WTC11 (cell line): ENCODE data around the gene C5orf15. TPM values are rescaled to one million over a fixed set of nuclear protein-coding genes. Genes with fewer than 3 reads are reported as not detected.

ENCODE experiments used
- CREM ChIP-seq: sonication (generic); formaldehyde crosslinking; IDR thresholded peaks from 2 replicates; pipeline ENCODE4 v1.8.1; 2022; ENCODE audit warnings: mild to moderate bottlenecking, missing genetic modification reagents, moderate library complexity
- FOXK1 ChIP-seq: sonication (generic); formaldehyde crosslinking; IDR thresholded peaks from 2 replicates; pipeline ENCODE4 v1.8.0; 2022; ENCODE audit warnings: mild to moderate bottlenecking, moderate library complexity, missing genetic modification reagents
- FOXP1 ChIP-seq: sonication (generic); formaldehyde crosslinking; IDR thresholded peaks from 2 replicates; pipeline ENCODE4 v1.8.0; 2022; ENCODE audit warnings: missing genetic modification reagents, mild to moderate bottlenecking, moderate library complexity, borderline replicate concordance
- GRHL2 ChIP-seq: fragments of 250-450 bp; sonication (Bioruptor Pico); IDR thresholded peaks from 2 replicates; pipeline ENCODE4 v1.8.0; 2022; ENCODE audit warnings: mild to moderate bottlenecking, moderate library complexity; ENCODE audit not compliant: insufficient replicate concordance, severe bottlenecking
- IRF2 ChIP-seq: sonication (generic); formaldehyde crosslinking; IDR thresholded peaks from 2 replicates; pipeline ENCODE4 v1.8.0; 2022; ENCODE audit warnings: low read depth, missing genetic modification reagents, borderline replicate concordance
- MXD4 ChIP-seq: fragments of 250-450 bp; sonication (Bioruptor Pico); IDR thresholded peaks from 2 replicates; pipeline ENCODE4 v1.8.0; 2021; ENCODE audit warnings: mild to moderate bottlenecking, moderate library complexity, borderline replicate concordance
- MYBL2 ChIP-seq: sonication (generic); formaldehyde crosslinking; IDR thresholded peaks from 2 replicates; pipeline ENCODE4 v1.8.1; 2023; ENCODE audit warnings: mild to moderate bottlenecking, moderate library complexity, missing genetic modification reagents
- NR1H2 ChIP-seq: sonication (generic); formaldehyde crosslinking; IDR thresholded peaks from 2 replicates; pipeline ENCODE4 v1.9.0; 2021; ENCODE audit warnings: mild to moderate bottlenecking, moderate library complexity, missing genetic modification reagents
- NR3C1 ChIP-seq: sonication (generic); formaldehyde crosslinking; conservative IDR thresholded peaks from 2 replicates; pipeline ENCODE4 v1.8.1; 2023; ENCODE audit warnings: low read depth, mild to moderate bottlenecking, missing genetic modification reagents
- PRRX2 ChIP-seq: fragments of 250-450 bp; sonication (Bioruptor Pico); IDR thresholded peaks from 2 replicates; pipeline ENCODE4 v1.8.0; 2021; ENCODE audit warnings: mild to moderate bottlenecking
- SMAD4 ChIP-seq: sonication (generic); formaldehyde crosslinking; IDR thresholded peaks from 2 replicates; pipeline ENCODE4 v1.8.0; 2022; ENCODE audit warnings: mild to moderate bottlenecking, missing genetic modification reagents
- SOX15 ChIP-seq: fragments of 250-450 bp; sonication (Bioruptor Pico); IDR thresholded peaks from 2 replicates; pipeline ENCODE4 v1.9.0; 2021; ENCODE audit warnings: mild to moderate bottlenecking
- SP1 ChIP-seq: sonication (generic); formaldehyde crosslinking; conservative IDR thresholded peaks from 2 replicates; pipeline ENCODE4 v1.8.1; 2022; ENCODE audit warnings: missing genetic modification reagents
- TEAD4 ChIP-seq: sonication (generic); formaldehyde crosslinking; IDR thresholded peaks from 2 replicates; pipeline ENCODE4 v1.8.0; 2022; ENCODE audit warnings: mild to moderate bottlenecking, missing genetic modification reagents
- TP53 ChIP-seq: sonication (generic); formaldehyde crosslinking; IDR thresholded peaks from 2 replicates; pipeline ENCODE4 v1.8.1; 2023; ENCODE audit warnings: mild to moderate bottlenecking, missing genetic modification reagents
- ZNF121 ChIP-seq: sonication (generic); formaldehyde crosslinking; IDR thresholded peaks from 2 replicates; pipeline ENCODE4 v1.8.0; 2023; ENCODE audit warnings: missing genetic modification reagents
- ZNF317 ChIP-seq: sonication (generic); formaldehyde crosslinking; IDR thresholded peaks from 2 replicates; pipeline ENCODE4 v1.8.1; 2023; ENCODE audit warnings: low read depth, mild to moderate bottlenecking, moderate library complexity, missing genetic modification reagents, borderline replicate concordance
- total RNA-seq: library from RNA; stranded (reverse); gene quantifications from 3 replicates; pipeline ENCODE4 v1.2.3, GENCODE V29; 2021
- TF ChIP-seq, protein P1 (sequence below): sonication (generic); formaldehyde crosslinking; IDR thresholded peaks from 2 replicates; pipeline ENCODE4 v1.8.0; 2022; ENCODE audit warnings: mild to moderate bottlenecking, missing genetic modification reagents
- TF ChIP-seq, protein P2 (sequence below): sonication (generic); formaldehyde crosslinking; IDR thresholded peaks from 2 replicates; pipeline ENCODE4 v1.8.0; 2022; ENCODE audit warnings: mild to moderate bottlenecking, missing genetic modification reagents
- TF ChIP-seq, protein P3 (sequence below): fragments of 250-450 bp; sonication (Bioruptor Pico); IDR thresholded peaks from 2 replicates; pipeline ENCODE4 v1.8.0; 2021; ENCODE audit warnings: mild to moderate bottlenecking
- TF ChIP-seq, protein P4 (sequence below): fragments of 200-600 bp; IDR thresholded peaks from 2 replicates; pipeline ENCODE4 v1.8.0; 2022; ENCODE audit warnings: antibody characterized with exemption
- TF ChIP-seq, protein P5 (sequence below): sonication (generic); formaldehyde crosslinking; IDR thresholded peaks from 2 replicates; pipeline ENCODE4 v1.8.1; 2022; ENCODE audit warnings: missing genetic modification reagents, borderline replicate concordance
- TF ChIP-seq, protein P6 (sequence below): sonication (generic); formaldehyde crosslinking; IDR thresholded peaks from 2 replicates; pipeline ENCODE4 v1.8.1; 2023; ENCODE audit warnings: mild to moderate bottlenecking, missing genetic modification reagents, borderline replicate concordance
- TF ChIP-seq, protein P7 (sequence below): fragments of 250-450 bp; sonication (Bioruptor Pico); IDR thresholded peaks from 2 replicates; pipeline ENCODE4 v1.9.0; 2021; ENCODE audit warnings: moderate library complexity, mild to moderate bottlenecking, inconsistent platforms, borderline replicate concordance
- TF ChIP-seq, protein P8 (sequence below): sonication (generic); formaldehyde crosslinking; IDR thresholded peaks from 2 replicates; pipeline ENCODE4 v1.8.0; 2023; ENCODE audit warnings: missing genetic modification reagents
- TF ChIP-seq, protein P9 (sequence below): sonication (generic); formaldehyde crosslinking; IDR thresholded peaks from 2 replicates; pipeline ENCODE4 v1.8.0; 2022; ENCODE audit warnings: mild to moderate bottlenecking, missing genetic modification reagents

C5orf15 gene
- total RNA-seq, 1 experiment from 2014 or later, result 32.7 TPM

DNA sequence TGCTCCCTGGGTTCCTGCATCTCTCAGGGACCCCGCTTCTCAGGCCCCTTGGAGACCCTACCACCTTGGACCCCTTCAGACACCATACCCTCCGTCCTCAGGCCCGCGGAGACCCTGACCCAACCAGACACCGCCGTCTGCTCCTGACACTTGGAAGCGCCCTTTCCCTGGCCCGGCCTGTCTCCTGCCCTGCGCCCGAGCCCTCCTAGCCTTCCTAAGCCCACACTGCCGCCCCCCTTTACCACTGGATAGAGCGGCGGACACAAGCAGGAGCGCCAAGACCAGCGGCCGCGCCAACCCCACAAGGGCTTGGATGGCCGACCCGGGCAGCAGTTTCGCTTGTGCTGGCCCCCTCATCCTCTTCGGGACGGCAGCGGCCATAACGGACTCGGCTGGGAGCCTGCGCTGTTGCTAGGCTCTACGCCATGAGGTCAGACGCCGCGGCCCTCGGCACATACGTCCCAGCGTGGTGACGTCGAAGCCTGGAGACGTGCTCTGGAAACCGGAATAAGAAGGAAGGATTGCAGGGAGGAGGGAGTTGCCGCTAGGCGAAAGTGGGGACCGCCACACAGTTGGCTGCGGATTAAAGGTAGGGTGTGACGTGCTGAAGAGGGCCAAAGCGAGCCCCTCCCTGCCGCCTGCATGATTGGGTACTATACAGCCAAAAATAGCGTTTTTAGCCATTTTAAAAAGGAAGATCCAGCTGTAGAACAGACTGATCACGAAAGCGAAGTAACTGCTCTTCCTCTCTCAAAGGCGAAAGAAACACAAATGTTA lies at the start of gene C5orf15 (continued):
- TF ChIP-seq, protein P1, sequence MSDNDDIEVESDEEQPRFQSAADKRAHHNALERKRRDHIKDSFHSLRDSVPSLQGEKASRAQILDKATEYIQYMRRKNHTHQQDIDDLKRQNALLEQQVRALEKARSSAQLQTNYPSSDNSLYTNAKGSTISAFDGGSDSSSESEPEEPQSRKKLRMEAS, result peak; percentile 92
- TF ChIP-seq, protein P2, sequence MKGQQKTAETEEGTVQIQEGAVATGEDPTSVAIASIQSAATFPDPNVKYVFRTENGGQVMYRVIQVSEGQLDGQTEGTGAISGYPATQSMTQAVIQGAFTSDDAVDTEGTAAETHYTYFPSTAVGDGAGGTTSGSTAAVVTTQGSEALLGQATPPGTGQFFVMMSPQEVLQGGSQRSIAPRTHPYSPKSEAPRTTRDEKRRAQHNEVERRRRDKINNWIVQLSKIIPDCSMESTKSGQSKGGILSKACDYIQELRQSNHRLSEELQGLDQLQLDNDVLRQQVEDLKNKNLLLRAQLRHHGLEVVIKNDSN (CRISPR knock-in tag), result peak; percentile 62; the same call in 1 of the 2 replicates
- TF ChIP-seq SOX15 (CRISPR knock-in tag), result no peak
- TF ChIP-seq, protein P3, sequence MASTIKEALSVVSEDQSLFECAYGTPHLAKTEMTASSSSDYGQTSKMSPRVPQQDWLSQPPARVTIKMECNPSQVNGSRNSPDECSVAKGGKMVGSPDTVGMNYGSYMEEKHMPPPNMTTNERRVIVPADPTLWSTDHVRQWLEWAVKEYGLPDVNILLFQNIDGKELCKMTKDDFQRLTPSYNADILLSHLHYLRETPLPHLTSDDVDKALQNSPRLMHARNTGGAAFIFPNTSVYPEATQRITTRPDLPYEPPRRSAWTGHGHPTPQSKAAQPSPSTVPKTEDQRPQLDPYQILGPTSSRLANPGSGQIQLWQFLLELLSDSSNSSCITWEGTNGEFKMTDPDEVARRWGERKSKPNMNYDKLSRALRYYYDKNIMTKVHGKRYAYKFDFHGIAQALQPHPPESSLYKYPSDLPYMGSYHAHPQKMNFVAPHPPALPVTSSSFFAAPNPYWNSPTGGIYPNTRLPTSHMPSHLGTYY (CRISPR knock-in tag), result no peak
- TF ChIP-seq, protein P4, sequence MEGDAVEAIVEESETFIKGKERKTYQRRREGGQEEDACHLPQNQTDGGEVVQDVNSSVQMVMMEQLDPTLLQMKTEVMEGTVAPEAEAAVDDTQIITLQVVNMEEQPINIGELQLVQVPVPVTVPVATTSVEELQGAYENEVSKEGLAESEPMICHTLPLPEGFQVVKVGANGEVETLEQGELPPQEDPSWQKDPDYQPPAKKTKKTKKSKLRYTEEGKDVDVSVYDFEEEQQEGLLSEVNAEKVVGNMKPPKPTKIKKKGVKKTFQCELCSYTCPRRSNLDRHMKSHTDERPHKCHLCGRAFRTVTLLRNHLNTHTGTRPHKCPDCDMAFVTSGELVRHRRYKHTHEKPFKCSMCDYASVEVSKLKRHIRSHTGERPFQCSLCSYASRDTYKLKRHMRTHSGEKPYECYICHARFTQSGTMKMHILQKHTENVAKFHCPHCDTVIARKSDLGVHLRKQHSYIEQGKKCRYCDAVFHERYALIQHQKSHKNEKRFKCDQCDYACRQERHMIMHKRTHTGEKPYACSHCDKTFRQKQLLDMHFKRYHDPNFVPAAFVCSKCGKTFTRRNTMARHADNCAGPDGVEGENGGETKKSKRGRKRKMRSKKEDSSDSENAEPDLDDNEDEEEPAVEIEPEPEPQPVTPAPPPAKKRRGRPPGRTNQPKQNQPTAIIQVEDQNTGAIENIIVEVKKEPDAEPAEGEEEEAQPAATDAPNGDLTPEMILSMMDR, result no peak
- TF ChIP-seq TEAD4 (CRISPR knock-in tag), result no peak
- TF ChIP-seq MXD4 (CRISPR knock-in tag), result no peak
- TF ChIP-seq ZNF317 (CRISPR knock-in tag), result no peak
- TF ChIP-seq SMAD4 (CRISPR knock-in tag), result no peak
- peak; percentile 89 for TF ChIP-seq SP1 (CRISPR knock-in tag)
- TF ChIP-seq, protein P5, sequence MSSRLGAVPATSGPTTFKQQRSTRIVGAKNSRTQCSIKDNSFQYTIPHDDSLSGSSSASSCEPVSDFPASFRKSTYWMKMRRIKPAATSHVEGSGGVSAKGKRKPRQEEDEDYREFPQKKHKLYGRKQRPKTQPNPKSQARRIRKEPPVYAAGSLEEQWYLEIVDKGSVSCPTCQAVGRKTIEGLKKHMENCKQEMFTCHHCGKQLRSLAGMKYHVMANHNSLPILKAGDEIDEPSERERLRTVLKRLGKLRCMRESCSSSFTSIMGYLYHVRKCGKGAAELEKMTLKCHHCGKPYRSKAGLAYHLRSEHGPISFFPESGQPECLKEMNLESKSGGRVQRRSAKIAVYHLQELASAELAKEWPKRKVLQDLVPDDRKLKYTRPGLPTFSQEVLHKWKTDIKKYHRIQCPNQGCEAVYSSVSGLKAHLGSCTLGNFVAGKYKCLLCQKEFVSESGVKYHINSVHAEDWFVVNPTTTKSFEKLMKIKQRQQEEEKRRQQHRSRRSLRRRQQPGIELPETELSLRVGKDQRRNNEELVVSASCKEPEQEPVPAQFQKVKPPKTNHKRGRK, result no peak
- TF ChIP-seq, protein P6, sequence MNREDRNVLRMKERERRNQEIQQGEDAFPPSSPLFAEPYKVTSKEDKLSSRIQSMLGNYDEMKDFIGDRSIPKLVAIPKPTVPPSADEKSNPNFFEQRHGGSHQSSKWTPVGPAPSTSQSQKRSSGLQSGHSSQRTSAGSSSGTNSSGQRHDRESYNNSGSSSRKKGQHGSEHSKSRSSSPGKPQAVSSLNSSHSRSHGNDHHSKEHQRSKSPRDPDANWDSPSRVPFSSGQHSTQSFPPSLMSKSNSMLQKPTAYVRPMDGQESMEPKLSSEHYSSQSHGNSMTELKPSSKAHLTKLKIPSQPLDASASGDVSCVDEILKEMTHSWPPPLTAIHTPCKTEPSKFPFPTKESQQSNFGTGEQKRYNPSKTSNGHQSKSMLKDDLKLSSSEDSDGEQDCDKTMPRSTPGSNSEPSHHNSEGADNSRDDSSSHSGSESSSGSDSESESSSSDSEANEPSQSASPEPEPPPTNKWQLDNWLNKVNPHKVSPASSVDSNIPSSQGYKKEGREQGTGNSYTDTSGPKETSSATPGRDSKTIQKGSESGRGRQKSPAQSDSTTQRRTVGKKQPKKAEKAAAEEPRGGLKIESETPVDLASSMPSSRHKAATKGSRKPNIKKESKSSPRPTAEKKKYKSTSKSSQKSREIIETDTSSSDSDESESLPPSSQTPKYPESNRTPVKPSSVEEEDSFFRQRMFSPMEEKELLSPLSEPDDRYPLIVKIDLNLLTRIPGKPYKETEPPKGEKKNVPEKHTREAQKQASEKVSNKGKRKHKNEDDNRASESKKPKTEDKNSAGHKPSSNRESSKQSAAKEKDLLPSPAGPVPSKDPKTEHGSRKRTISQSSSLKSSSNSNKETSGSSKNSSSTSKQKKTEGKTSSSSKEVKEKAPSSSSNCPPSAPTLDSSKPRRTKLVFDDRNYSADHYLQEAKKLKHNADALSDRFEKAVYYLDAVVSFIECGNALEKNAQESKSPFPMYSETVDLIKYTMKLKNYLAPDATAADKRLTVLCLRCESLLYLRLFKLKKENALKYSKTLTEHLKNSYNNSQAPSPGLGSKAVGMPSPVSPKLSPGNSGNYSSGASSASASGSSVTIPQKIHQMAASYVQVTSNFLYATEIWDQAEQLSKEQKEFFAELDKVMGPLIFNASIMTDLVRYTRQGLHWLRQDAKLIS (CRISPR knock-in tag), result peak; percentile 72
- peak; percentile 91 for TF ChIP-seq FOXK1 (CRISPR knock-in tag)
- no peak for TF ChIP-seq PRRX2
- peak; percentile 97; the same call in 1 of the 2 replicates for TF ChIP-seq FOXP1 (CRISPR knock-in tag)
- TF ChIP-seq MYBL2 (CRISPR knock-in tag), result peak; percentile 62; the same call in 1 of the 2 replicates
- TF ChIP-seq GRHL2, result no peak
- TF ChIP-seq, protein P7, sequence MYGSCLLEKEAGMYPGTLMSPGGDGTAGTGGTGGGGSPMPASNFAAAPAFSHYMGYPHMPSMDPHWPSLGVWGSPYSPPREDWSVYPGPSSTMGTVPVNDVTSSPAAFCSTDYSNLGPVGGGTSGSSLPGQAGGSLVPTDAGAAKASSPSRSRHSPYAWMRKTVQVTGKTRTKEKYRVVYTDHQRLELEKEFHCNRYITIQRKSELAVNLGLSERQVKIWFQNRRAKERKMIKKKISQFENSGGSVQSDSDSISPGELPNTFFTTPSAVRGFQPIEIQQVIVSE, result no peak
- no peak for TF ChIP-seq NR1H2 (CRISPR knock-in tag)
- no peak for TF ChIP-seq NR3C1 (CRISPR knock-in tag)
- TF ChIP-seq IRF2 (CRISPR knock-in tag), result 0 out of 2 replicates have a peak, but pooled peaks have one; percentile 29
- no peak for TF ChIP-seq ZNF121 (CRISPR knock-in tag)
- TF ChIP-seq, protein P8, sequence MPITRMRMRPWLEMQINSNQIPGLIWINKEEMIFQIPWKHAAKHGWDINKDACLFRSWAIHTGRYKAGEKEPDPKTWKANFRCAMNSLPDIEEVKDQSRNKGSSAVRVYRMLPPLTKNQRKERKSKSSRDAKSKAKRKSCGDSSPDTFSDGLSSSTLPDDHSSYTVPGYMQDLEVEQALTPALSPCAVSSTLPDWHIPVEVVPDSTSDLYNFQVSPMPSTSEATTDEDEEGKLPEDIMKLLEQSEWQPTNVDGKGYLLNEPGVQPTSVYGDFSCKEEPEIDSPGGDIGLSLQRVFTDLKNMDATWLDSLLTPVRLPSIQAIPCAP, result no peak; the same call in 1 of the 2 replicates
- TF ChIP-seq CREM, result peak; percentile 92
- no peak for TF ChIP-seq TP53 (CRISPR knock-in tag)
- TF ChIP-seq, protein P9, sequence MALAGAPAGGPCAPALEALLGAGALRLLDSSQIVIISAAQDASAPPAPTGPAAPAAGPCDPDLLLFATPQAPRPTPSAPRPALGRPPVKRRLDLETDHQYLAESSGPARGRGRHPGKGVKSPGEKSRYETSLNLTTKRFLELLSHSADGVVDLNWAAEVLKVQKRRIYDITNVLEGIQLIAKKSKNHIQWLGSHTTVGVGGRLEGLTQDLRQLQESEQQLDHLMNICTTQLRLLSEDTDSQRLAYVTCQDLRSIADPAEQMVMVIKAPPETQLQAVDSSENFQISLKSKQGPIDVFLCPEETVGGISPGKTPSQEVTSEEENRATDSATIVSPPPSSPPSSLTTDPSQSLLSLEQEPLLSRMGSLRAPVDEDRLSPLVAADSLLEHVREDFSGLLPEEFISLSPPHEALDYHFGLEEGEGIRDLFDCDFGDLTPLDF (CRISPR knock-in tag), result no peak
